Measurements from ENCODE around the gene RPS6KL1. TPM values are rescaled to one million over a fixed set of nuclear protein-coding genes. Genes with fewer than 3 reads are reported as not detected.
A peak's percentile ranks its signal among the peaks of the same experiment; 100 is the strongest.

Gene RPS6KL1
- total and polyA plus RNA-seq, 2 experiments from 2014 or later: 5.6 to 6.5 TPM

- TF ChIP-seq ZNF114 (CRISPR knock-in tag; IDR thresholded peaks at IDR 0.05): no peak
- TF ChIP-seq ZNF462 (CRISPR knock-in tag; IDR thresholded peaks at IDR 0.05): no peak
- TF ChIP-seq CREB1 (CRISPR knock-in tag; IDR thresholded peaks at IDR 0.05; ENCODE audit: low read depth): no peak
- TF ChIP-seq STAT1 (IDR thresholded peaks at IDR 0.05; ENCODE audit: unreplicated experiment): no peak
These were observed 10.3 kb downstream of the RPS6KL1 start (continued) for GRCh38 chr14:74912801-74913200.

- Histone ChIP-seq H4K20me1 (replicated peaks; ENCODE audit: insufficient read depth) (0 out of 2 replicates have a peak, but pooled peaks cover 4% of the 10 kb centered on the region), H3K79me2 (replicated peaks; ENCODE audit: insufficient read depth) (no peaks in the 10 kb centered on the region), H3K4me3 (no peak overlapping the region), H3K27ac (ENCODE audit: low read depth) (no peak overlapping the region), H3F3A (replicated peaks; ENCODE audit: low read depth) (no peaks in the 10 kb centered on the region), H3K9me2 (ENCODE audit: insufficient read depth) (no peaks in the 10 kb centered on the region), H3K4me1 (ENCODE audit: insufficient read depth) (no peaks in the 10 kb centered on the region), H3K4me2 (no peak overlapping the region), H3K36me3 (ENCODE audit: insufficient read depth) (no peaks in the 10 kb centered on the region), H2AFZ (no peak overlapping the region), H3K27me3 (ENCODE audit: insufficient read depth) (no peaks in the 10 kb centered on the region)
- Mint-ChIP-seq H3K4me3 (no peak overlapping the region), H3K4me1 (no peaks in the 10 kb centered on the region), H3K27ac (peak overlapping the region; percentile 65), H3K27me3 (ENCODE audit: insufficient read depth, low read depth, poor library complexity) (peaks cover 5% of the 10 kb centered on the region), H3K36me3 (ENCODE audit: low read depth) (no peaks in the 10 kb centered on the region; the same call in 2 of the 3 replicates), H3K9me3 (no peaks in the 10 kb centered on the region)
- ATAC-seq: no peak
- DNase-seq (ENCODE audit: low spot score): no peak
- TF ChIP-seq ZNF462 (CRISPR knock-in tag; IDR thresholded peaks at IDR 0.05) (no peak), CREB1 (CRISPR knock-in tag; IDR thresholded peaks at IDR 0.05; ENCODE audit: low read depth) (no peak), EZH2 (IDR thresholded peaks at IDR 0.05; ENCODE audit: low read depth, unreplicated experiment) (no peak), ZNF331 (CRISPR knock-in tag; IDR thresholded peaks at IDR 0.05; ENCODE audit: low read depth) (no peak), EZH2phosphoT487 (IDR thresholded peaks at IDR 0.05; ENCODE audit: unreplicated experiment) (no peak), STAT1 (IDR thresholded peaks at IDR 0.05; ENCODE audit: unreplicated experiment) (no peak), CTCF (conservative IDR thresholded peaks at IDR 0.05; ENCODE audit: low read depth in 2 of 2) (no peak)
These were observed 10.9 kb downstream of the RPS6KL1 start for GRCh38 chr14:74912111-74912510.
